NCI-H2196 (cell line): Measurements from ENCODE around the gene SFRP5.

Experiments
- DNase-seq: peaks from one replicate; lab custom pipeline; 2025; ENCODE audit not compliant: unreplicated experiment; lab: John Stamatoyannopoulos, UW

SFRP5 gene

GRCh38 chr10:97766106-97766810 is 5.5 kb downstream of the SFRP5 start:
- DNase-seq: no peak

GRCh38 chr10:97765201-97765600 is 6.6 kb downstream of the SFRP5 start:
- DNase-seq: peak; percentile 67

GRCh38 chr10:97764519-97764931 is 7.3 kb downstream of the SFRP5 start:
- no peak for DNase-seq

GRCh38 chr10:97763947-97764346 is 7.9 kb downstream of the SFRP5 start:
- DNase-seq: no peak

- no peak for DNase-seq
These were observed 8.4 kb downstream of the SFRP5 start for GRCh38 chr10:97763411-97763810.

GRCh38 chr10:97762816-97763215 is 9.0 kb downstream of the SFRP5 start:
- DNase-seq: no peak

- no peak for DNase-seq
These were observed 9.7 kb downstream of the SFRP5 start for GRCh38 chr10:97762056-97762455.

- no peak for DNase-seq
These were observed 10.4 kb downstream of the SFRP5 start for GRCh38 chr10:97761331-97761865.

GRCh38 chr10:97760461-97761257 is 11.1 kb downstream of the SFRP5 start:
- no peak for DNase-seq

GRCh38 chr10:97759946-97760345 is 11.9 kb downstream of the SFRP5 start:
- no peak for DNase-seq

- peak; percentile 76 for DNase-seq
These were observed 12.5 kb downstream of the SFRP5 start for GRCh38 chr10:97759158-97759887.

- no peak for DNase-seq
These were observed 14.3 kb downstream of the SFRP5 start for GRCh38 chr10:97757471-97757870.

GRCh38 chr10:97755718-97756117 is 16.1 kb downstream of the SFRP5 start:
- no peak for DNase-seq

GRCh38 chr10:97754726-97755125 is 17.1 kb downstream of the SFRP5 start:
- no peak for DNase-seq

GRCh38 chr10:97752956-97753355 is 18.8 kb downstream of the SFRP5 start:
- no peak for DNase-seq

- DNase-seq: no peak
These were observed 23.7 kb downstream of the SFRP5 start for GRCh38 chr10:97748116-97748515.

GRCh38 chr10:97747573-97747972 is 24.2 kb downstream of the SFRP5 start:
- no peak for DNase-seq

- DNase-seq: no peak
These were observed 27.3 kb downstream of the SFRP5 start for GRCh38 chr10:97744405-97745035.

- DNase-seq: no peak
These were observed 28.4 kb downstream of the SFRP5 start for GRCh38 chr10:97743169-97743943.

GRCh38 chr10:97740613-97741012 is 31.2 kb downstream of the SFRP5 start:
- no peak for DNase-seq
